ENCODE data around the gene ARSG.
"Not testable (repeated sequence)": the region's sequence is repeated elsewhere in the genome, so short reads cannot be mapped to it uniquely, and the experiment has no call there.

ARSG gene

GRCh38 chr17:68341482-68341881 is 50.2 kb downstream of the ARSG start:
- DNase-seq: no peak

- DNase-seq: no peak
These were observed 52.7 kb downstream of the ARSG start for GRCh38 chr17:68343976-68344375.

GRCh38 chr17:68344701-68345136 is 53.4 kb downstream of the ARSG start:
- peak; percentile 64 for DNase-seq

- DNase-seq: peak; percentile 65
These were observed 55.2 kb downstream of the ARSG start for GRCh38 chr17:68346448-68346847.

- no peak for DNase-seq
These were observed 56.1 kb downstream of the ARSG start for GRCh38 chr17:68347380-68347779.

DNA sequence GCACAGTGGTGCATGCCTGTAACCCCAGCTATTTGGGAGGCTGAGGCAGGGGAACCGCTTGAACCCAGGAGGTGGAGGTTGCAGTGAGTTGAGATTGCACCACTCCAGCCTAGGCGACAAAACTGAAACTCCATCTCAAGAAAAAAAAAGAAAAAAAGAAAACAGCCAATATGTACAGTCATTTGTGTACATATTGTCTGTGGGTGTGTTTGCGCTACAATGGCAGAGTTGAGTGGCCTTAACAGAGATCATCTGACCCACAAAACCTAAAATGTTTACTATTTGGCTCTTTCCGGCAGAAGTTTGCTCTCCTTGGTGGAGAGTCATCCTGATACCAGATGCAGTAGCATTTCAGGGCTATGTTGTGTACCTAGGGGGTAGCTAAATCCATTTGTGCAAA is 57.9 kb downstream of the ARSG start:
- DNase-seq: no peak

GRCh38 chr17:68351395-68351794 is 60.1 kb downstream of the ARSG start:
- DNase-seq: no peak

- no peak for DNase-seq
These were observed 60.7 kb downstream of the ARSG start for GRCh38 chr17:68352041-68352440.

DNA sequence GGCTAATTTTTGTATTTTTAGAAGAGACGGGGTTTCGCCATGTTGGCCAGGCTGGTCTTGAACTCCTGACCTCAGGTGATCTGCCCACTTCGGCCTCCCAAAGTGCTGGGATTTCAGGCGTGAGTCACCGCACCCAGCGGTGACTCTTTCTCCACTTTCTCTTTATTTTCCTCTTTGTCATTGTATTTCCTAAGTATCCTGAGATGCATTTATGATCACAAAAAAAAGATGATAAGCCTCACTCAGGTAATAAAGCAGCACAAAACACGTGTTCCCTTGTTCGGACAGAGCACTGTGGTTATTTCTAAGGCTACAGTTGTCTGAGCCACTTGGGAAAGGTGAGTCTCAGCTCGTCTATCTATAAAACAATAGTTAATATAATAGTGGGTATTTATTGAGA is 61.4 kb downstream of the ARSG start:
- DNase-seq: not testable (repeated sequence)

DNA sequence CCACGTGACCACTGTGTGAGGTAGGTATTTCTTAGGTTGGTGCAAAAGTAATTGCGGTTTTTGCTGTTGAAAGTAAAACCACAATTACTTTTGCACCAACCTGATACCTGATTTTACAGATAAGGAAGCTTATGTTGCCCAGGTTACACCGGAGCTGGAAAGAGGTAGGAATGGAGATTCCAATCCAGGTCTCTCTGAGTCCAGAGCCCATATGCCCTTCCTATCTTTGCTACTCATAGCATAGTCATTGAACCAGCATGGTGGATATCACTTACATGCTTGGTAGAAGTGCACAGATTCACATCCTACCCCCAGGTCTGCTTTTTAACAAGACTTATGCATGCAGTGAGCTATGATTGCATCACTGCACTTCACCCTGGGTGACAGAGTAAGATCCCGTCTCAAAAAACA is 61.8 kb downstream of the ARSG start:
- peak; percentile 43 for DNase-seq

- DNase-seq: not testable (repeated sequence)
These were observed 63.0 kb downstream of the ARSG start for GRCh38 chr17:68354311-68354710.

DNA sequence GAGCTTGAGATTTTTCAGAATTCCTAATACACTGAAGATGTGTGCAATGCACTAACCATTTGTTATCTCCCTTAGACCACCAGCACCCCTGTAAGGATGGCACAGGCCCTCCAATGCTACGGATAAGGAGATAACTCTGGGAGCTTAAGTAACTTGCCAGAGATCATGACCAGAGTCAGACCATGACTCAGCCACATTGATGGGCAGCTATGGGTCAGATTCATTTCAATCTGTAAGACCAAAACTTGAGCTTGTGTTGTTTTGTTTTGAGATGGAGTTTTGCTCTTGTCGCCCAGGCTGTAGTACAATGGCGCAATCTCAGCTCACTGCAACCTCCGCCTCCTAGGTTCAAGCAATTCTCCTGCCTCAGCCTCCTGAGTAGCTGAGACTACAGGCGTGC is 63.8 kb downstream of the ARSG start:
- not testable (repeated sequence) for DNase-seq

- DNase-seq: peak; percentile 85
These were observed 65.2 kb downstream of the ARSG start for GRCh38 chr17:68356520-68356919.

- no peak for DNase-seq
These were observed 65.7 kb downstream of the ARSG start for GRCh38 chr17:68356949-68357455.

DNA sequence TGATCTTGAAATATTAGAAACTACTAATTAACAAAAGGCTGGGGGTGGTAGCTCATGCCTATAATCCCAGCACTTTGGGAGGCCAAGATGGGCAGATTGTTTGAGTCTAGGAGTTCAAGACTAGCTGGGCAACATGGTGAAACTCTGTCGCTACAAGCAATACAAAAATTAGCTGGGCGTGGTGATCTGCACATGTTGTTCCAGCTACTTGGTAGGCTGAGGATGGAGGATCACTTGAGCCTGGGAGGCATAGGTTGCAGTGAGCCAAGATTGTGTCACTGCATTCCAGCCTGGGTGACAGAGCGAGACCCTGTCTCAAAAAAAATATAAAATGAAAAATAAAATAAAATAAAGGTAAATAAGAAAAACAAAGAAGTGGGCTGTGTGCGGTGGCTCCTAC is 66.6 kb downstream of the ARSG start:
- no peak for DNase-seq

DNA sequence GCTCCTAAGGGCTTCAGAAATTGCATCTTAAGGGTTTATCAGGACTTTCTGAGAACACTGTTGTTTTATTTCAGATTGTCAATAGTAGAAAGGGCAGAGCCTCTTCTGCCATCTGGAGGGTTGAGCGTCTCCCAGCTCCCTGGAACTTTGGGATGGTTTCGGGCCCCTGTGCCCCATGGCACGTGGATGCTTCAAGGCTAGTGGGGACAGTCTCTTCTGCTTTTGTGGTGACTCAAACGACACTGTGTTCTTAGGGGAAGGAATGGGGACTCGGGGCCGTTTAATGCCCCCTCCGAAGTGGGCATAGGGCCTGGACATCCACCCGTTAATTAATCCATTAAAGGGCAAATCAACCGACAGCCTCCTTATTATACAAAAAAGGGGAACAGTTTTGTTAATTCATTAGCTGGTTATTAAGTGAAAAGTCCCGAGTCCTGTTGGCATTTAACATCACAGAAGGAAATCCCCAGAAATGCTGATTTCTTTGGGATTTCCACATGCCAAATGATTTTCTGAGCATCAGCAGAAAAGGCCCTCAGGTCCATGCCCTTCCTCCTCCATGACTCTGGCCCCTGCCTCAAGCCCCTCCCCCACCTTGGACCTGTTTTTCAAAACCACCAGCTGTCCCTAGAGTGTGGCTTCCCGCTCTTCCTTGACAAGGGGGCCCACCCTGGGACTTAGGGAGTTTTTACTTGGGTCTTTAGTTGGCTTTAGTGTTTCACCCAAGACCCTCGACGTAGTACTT is 68.7 kb downstream of the ARSG start:
- DNase-seq: no peak

GRCh38 chr17:68365469-68365868 is 74.2 kb downstream of the ARSG start:
- DNase-seq: no peak

DNA sequence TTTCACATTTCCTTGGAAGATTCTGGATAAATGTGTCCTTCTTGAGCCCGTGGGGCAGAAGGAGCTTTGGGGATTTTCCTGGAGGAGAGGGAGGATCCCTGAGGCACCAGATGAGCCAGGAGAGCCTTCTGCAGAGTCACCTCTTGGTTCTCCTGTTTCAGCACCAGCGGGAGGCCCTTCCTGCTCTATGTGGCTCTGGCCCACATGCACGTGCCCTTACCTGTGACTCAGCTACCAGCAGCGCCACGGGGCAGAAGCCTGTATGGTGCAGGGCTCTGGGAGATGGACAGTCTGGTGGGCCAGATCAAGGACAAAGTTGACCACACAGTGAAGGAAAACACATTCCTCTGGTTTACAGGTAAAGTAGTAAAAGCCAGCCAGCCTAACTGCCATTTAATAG is 77.1 kb downstream of the ARSG start:
- no peak for DNase-seq

DNA sequence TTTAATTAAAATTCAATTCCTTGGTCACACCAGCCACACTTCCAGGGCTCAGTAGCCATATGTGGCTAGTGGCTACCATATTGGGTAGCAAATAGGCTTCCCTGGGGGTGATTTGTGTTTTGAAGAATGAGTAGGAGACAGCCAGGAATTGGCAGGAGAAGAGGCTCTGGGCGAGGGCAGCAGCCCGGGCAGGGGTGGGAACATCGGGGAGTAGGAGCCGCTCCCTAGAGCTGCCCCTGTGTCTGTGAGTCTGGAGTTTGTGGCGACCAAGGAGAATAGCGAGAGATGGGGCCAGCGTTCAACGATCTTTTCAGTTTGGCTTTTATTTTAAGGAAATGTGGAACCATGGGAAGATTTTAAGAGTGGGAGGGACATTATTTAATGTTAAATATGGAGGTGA is 84.3 kb downstream of the ARSG start:
- no peak for DNase-seq

GRCh38 chr17:68376178-68376577 is 84.9 kb downstream of the ARSG start:
- DNase-seq: not testable (repeated sequence)

DNA sequence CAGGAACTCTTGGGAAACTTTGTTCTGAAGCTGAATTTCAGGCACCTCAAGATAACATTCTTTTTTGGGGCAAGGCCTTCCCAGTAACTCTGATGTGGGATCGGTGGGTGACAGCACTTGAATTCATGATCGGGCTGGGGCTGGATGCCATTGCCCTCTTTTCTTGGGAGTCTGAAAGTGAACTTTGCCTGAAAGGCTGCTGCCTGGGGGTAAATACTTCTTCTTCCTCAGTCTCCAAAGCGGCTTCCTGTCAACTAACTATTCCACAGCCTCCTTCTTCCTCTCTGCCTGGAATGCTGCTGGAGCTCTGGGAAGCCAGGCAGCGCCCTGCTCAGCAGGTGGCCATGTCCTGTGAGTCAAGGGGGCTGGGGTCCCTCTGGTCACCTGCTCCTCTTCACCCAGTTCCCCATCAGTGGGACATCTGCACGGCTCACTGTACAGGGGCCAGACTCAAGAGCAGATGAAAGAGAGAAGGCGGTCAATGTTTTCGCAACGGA is 86.5 kb downstream of the ARSG start:
- no peak for DNase-seq

DNA sequence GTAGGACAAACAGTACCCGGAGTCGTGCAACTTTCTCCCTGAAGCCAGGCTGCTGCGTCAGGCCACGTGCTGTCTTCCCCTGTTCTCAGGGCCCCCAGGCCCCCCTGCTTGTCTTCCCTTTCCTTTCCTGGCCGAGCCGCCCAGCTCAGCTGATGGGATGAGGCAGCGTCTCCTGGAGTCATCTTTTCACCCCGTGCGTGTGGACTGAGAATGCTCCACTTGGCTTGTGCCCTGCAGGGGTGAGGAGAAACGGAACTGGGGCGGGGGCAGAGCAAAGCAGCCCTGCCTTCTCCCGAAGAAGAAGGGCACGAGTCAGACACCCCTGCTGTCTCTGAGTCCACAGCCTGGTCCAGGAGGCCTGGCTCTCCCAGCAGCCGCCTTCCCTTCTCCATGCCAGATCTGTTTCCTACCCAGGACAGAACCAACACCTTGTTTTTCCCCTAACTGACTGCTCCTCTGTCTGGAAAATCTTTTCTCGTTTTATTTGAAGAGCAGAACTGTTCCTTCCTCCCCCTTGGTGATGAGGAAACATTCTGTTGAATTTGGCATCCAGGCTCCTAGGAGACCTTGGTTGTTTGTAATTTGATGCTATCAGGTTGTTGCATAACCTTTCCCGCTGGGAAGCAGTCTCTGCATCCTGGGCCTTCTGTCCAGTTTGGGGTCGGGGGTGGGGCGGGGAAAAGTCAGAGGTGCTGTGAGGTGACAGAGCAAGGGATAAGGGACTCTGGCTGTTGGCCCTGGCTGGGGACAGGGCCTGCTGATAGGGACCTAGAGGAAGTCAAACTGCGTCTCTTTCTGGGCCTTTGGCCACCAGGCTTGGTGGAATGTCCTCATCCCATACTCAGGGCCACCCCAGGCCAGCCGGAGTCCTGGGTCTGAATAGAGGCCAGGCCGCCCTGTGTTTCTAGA is 87.2 kb downstream of the ARSG start:
- no peak for DNase-seq

GRCh38 chr17:68379177-68379510 is 87.8 kb downstream of the ARSG start:
- DNase-seq: no peak
